ENCODE data around the gene KIR2DL1.
"Not testable (repeated sequence)": the region's sequence is repeated elsewhere in the genome, so short reads cannot be mapped to it uniquely, and the experiment has no call there.

KIR2DL1 gene

DNA sequence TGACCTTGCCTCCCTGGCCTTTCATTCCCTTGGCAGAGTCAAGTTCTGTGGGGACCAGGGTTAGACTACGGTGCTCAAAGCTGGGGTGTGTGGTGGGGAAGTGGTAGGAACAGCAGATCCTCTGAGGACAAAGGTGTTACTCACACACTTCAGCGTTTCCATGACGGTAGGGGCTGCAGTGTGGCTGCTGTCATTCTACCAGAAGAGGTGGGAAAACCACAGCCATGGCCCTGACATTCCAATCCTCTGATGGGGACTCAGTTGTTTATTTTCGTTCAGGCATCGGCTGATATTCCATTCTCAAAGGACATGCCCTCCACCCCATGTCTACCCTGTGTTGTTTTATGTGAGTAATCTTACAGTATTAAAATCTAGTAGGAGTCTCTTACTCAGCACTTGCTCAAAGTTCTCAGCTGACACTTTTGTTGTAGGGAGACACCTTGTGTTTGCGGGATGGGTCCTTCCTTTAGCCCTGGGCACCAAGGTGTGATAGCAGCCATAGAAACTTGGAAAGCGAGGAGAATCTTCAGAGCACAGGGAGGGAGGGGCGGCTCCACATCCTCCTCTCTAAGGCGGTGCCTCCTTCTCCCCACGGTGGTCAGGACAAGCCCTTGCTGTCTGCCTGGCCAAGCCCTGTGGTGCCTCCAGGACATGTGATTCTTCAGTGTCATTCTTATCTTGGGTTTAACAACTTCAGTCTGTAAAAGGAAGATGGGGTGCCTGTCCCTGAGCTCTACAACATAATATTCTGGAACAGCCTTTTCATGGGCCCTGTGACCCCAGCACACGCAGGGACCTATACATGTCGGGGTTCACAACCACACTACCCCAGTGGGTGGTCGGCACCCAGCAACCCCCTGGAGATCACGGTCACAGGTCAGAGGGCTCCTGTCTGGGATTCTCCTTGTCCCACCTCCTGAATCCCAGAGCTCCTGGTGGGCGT lies 1.7 kb downstream of the KIR2DL1 start:
- not testable (repeated sequence) for DNase-seq

DNA sequence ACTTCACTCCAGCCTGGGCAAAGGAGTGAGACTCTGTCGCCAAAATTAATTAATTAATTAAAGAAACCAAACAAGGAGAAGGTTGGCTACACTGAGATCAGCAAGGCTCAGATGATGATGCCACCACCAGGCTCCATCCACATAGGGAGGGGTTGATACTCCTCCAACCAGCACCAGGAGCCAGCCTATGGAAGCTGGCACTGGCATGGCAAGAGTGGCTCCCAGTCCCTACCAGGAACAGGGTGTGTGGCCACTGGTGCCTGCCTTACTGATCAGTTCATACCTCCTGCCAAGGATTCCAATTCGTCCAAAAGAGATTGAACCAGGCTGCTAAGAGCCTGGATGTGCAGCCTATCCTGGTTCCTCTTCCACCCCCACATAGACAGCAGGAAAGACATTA lies 3.1 kb downstream of the KIR2DL1 start:
- DNase-seq: not testable (repeated sequence)

DNA sequence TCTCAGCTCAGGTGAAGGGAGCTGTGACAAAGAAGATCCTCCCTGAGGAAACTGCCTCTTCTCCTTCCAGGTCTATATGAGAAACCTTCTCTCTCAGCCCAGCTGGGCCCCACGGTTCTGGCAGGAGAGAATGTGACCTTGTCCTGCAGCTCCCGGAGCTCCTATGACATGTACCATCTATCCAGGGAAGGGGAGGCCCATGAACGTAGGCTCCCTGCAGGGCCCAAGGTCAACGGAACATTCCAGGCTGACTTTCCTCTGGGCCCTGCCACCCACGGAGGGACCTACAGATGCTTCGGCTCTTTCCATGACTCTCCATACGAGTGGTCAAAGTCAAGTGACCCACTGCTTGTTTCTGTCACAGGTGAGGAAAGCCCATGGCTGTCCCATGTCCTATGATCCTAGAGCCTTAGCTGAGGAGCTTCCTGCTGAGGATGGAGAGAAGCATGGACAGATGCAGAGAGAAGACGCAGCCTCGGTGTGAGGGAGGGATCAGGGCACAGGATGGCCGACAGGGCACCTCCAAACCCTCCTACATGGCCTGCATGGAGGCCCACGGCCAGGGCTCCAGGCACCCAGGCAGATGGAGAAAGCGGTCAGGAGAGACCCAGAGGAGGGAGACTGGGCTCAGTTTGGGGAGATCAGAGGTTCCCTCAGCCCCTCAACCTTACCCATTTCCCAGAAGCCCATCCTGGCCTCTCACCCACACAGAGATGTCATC lies 5.7 kb downstream of the KIR2DL1 start:
- DNase-seq: not testable (repeated sequence)

DNA sequence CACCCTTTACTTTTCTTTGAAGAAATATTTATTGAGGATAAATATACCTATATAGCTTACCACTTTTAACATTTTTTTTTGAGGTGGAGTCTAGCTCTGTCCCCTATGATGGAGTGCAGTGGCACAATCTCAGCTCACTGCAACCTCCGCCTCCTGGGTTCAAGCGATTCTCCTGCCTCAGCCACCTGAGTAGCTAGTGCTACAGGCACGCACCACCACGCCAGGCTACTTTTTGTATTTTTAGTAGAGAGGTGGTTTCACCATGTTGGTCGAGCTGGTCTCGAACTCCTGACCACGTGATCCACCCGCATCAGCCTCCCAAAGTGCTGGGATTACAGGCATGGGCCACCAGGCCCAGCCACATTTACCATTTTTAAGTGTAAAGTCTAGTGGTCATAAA lies 6.2 kb downstream of the KIR2DL1 start:
- not testable (repeated sequence) for DNase-seq

DNA sequence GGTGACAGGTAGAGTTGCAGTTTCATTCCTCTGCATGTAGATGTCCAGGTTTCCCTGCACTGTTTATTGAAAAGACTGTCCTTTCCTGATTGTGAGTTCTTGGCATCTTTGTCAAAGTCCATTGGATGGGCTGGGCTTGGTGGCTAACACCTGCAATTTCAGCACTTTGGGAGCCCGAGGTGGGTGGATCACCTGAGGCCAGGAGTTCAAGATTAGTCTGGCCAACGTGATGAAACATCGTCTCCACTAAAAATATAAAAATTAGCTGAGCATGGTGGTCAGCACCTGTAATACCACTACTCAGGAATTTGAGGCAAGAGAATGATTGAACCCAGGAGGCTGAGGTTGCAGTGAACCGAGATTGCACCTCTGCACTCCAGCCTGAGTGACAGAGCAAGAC lies 8.3 kb downstream of the KIR2DL1 start:
- not testable (repeated sequence) for DNase-seq

DNA sequence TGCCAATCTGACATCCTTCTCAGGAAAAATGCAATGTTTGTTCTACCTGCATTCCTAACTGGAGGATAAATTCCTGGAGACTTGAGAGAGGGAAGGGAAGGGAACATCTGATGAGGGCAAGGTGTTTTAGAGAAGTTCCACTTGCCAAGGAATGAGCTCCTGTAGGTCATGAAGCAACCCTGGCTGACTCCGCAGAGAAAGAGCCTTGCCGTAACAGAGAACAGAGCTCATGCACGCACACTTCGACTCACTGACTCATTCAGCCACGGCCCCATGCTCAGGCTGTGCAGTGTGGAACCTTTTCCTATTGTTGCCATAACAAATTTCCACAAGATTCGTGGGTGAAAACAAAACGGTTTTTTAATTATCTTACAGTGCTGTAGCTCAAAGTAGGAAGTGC lies 9.3 kb downstream of the KIR2DL1 start:
- DNase-seq: not testable (repeated sequence)

DNA sequence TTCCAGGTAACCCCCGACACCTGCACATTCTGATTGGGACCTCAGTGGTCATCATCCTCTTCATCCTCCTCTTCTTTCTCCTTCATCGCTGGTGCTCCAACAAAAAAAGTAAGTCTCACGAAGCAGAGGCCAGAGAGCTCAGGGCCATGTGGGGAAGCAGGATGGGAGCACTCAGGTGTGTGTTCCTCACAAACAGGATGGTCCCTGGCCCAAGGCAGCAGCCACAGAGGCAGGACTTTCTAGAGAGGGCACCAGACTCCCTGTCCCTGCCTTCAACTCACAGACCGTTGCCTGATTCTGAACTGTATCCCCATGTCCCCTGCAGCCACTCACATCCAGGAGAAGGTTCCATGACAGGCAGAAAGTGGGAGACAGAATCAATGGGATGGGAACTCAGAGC lies 13.3 kb downstream of the KIR2DL1 start:
- not testable (repeated sequence) for DNase-seq

DNA sequence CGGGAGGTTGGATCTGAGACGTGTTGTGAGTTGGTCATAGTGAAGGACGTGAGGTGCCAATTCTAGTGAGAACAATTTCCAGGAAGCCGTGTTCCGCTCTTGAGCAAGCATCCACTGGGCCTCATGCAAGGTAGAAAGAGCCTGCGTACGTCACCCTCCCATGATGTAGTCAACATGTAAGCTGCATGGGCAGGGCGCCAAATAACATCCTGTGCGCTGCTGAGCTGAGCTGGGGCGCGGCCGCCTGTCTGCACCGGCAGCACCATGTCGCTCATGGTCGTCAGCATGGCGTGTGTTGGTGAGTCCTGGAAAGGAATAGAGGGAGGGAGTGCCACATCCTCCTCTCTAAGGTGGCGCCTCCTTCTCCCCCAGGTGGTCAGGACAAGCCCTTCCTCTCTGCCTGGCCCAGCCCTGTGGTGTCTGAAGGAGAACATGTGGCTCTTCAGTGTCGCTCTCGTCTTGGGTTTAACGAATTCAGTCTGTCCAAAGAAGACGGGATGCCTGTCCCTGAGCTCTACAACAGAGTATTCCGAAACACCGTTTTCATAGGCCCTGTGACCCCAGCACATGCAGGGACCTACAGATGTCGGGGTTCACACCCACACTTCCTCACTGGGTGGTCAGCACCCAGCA lies 16.6 kb downstream of the KIR2DL1 start:
- DNase-seq: not testable (repeated sequence)

DNA sequence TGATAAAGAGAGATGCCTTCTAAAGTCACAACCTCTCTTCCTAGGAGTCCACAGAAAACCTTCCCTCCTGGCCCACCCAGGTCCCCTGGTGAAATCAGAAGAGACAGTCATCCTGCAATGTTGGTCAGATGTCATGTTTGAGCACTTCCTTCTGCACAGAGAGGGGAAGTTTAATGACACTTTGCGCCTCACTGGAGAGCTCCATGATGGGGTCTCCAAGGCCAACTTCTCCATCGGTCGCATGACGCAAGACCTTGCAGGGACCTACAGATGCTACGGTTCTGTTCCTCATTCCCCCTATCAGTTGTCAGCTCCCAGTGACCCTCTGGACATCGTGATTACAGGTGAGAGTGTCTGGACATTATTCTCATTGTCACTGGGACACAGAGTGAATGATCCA lies 18.6 kb downstream of the KIR2DL1 start:
- not testable (repeated sequence) for DNase-seq

DNA sequence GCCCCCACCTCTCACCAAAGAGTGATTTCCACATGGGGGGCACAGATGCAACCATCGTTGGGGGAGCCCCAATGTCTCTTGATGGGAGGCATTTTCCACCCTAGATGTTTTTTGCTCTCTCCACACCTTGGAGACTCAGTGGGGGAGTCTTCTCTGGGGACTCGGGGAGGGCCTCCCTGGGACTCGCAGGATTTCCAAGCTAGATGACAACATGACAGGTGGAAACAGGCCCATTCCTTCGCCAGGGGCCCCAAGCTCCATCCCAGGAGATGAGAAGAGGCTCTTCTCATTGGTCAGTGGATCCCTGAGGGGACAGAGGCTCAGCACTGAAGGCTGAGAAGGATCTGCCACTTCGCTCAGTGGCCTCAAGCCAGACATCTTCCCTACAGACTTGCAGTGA lies 21.1 kb downstream of the KIR2DL1 start:
- DNase-seq: no peak

DNA sequence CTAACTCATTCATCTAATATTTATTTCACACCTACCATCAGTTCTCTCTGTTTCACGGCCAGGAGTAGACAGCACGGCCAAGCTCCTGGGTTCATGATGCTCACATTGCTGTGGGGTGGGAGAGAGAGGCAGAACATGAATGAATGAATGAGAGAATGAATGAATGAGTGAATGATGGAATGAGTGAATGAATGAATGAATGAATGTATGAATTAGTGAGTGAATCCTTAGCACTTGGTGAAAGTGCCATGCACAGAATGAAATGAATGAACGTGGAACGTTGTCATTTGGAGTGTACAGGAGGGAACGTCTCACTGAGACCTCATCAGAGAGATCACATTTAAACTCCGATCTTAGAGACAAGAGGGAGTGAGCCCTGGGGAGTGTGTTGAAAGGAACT lies 21.9 kb downstream of the KIR2DL1 start:
- no peak for DNase-seq

DNA sequence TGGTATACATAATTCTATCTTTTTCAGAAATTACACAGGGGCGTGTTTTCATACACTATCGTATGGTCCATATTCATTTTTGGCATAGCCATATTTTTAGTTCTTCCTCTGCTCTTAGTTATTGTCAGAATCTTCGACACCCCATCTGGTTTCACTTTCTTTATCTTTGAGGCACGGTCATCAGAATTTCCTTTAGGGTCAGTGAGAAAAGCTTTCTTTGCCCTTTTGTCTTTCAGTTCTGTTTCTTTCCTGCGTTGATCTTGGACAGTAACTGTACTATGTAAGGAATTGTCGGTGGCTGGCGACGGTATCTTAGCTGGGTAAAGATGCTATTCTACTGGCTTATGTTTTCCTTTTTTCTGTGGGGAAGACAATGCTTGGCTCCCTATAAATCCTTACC lies 23.2 kb downstream of the KIR2DL1 start:
- peak in 1 of 5 experiments; percentile 6 for DNase-seq

DNA sequence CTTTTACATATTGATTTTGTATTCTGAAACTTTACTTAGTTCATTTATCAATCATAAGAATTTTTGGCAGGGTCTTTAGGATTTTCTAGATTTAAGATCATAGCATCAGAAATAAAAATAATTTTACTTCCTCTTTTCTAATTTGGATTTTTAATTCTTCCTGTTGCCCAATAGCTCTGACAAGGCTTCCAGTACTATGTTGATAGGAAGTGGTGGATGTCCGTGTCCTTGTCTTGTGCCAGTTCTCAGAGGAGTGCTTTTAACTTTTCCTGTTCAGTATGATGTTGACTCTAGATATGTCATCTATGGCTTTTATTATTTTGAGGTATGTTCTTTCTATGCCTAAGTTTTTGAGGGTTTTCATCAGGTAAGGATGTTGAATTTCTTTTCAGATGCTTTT lies 26.2 kb downstream of the KIR2DL1 start:
- no peak for DNase-seq

DNA sequence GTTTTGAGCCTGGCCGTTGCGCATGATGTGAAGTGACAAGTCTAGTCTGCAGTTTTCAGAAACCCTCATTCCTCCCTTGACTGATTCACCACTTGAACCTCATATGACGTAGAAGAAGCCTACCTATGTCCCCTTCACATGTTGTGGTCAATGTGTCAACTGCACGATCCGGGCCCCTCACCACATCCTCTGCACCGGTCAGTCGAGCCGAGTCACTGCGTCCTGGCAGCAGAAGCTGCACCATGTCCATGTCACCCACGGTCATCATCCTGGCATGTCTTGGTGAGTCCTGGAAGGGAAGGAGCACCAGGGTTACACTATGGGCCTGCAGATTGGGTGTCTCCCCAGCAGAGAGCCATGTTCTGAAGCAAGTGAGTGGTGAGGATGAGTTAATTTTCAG lies 33.8 kb downstream of the KIR2DL1 start, which contains the start of gene KIR2DL4:
Gene KIR2DL4, plus strand, starts transcription at position 201 of the 400 bp plus-strand sequence. Its CDS starts 42 bp downstream, at position 243.
- DNase-seq: no peak

DNA sequence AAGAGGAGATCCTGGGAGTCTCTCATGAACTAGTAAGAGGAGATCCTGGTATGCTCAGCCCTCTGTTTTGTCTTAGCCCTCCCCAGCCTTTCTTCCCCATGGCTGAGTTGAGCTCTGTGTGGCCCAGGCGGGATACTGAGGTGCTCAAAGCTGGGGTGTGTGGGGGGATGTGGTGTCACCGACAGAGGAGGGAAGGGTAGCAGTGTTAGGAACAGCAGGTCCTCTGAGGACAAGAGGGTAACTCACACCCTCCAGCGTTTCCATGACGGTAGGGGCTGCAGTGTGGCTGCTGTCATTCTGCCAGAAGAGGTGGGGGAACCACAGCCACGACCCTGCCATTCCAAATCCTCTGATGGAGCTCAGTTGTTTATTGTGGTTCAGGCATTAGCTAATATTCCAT lies 34.5 kb downstream of the KIR2DL1 start:
- DNase-seq: no peak

DNA sequence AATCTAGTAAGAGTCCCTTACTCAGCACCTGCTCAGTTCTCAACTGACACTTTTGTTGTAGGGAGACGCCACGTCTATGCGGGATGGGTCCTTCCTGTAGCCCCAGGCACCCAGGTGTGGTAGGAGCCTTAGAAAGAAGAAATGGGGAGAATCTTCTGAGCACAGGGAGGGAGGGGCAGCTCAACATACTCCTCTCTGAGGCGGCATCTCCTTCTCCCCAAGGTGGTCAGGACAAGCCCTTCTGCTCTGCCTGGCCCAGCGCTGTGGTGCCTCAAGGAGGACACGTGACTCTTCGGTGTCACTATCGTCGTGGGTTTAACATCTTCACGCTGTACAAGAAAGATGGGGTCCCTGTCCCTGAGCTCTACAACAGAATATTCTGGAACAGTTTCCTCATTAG lies 35.0 kb downstream of the KIR2DL1 start:
- no peak for DNase-seq

DNA sequence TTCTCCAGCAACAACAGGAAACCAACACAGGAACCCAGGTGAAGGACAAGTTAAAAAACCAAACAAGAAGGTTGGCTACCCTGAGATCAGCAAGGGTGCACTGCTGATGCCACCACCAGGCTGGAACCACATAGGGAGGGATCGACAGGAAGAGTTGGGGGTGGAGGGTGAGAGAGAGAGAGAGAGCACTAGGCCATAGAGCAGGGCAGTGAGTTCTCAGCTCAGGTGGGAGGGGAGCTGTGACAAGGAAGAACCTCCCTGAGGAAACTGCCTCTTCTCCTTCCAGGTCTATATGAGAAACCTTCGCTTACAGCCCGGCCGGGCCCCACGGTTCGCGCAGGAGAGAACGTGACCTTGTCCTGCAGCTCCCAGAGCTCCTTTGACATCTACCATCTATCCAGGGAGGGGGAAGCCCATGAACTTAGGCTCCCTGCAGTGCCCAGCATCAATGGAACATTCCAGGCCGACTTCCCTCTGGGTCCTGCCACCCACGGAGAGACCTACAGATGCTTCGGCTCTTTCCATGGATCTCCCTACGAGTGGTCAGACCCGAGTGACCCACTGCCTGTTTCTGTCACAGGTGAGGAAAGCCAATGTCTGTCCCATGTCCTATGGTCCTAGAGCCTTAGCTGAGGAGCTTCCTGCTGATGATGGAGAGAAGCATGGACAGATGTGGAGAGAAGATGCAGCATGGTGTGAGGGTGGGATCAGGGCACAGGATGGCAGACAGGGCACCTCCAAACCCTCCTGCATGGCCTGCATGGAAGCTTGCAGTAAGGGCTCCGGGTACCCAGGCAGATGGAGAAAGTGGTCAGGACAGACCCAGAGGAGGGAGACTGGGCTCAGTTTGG lies 36.3 kb downstream of the KIR2DL1 start:
- DNase-seq: no peak

DNA sequence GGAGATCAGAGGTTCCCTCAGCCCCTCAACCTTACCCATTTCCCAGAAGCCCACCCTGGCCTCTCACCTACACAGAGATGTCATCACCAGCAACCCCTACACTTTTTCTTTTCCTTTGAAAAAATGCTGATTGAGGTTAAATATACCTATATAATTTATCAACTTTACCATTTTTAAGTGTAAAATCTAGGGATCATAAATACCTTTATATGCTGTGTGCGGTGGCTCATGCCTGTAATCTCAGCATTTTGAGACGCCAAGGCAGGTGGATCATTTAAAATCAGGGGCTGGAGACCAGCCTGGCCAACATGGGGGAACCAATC lies 36.9 kb downstream of the KIR2DL1 start:
- DNase-seq: no peak

DNA sequence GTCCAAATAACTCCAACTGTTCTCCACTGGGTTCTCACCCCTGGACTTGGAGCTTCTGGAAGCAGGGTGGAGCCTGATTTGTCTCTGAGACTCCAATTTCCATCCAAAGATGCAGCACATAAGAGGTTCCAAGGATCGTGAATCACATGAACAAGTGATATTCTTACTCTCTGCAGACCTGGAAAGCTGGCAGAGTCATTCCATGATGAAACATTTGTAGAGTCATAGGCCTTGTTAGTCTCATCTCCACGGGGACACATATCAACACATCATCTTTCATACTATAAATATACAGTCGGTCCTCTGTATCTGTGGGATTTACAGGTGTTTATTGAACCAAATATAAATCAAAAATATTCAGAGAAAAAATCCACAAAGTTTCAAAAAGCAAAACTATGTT lies 45.0 kb downstream of the KIR2DL1 start:
- DNase-seq: not testable (repeated sequence)

DNA sequence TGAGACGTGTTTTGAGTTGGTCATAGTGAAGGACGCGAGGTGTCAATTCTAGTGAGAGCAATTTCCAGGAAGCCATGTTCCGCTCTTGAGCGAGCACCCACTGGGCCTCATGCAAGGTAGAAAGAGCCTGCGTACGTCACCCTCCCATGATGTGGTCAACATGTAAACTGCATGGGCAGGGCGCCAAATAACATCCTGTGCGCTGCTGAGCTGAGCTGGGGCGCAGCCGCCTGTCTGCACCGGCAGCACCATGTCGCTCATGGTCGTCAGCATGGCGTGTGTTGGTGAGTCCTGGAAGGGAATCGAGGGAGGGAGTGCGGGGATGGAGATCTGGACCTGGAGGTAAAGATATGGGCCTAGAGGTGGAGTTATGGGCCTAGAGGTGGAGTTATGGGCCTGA lies 46.7 kb downstream of the KIR2DL1 start, which contains the start of gene KIR3DL1:
Gene KIR3DL1, plus strand, starts transcription at position 218 of the 400 bp plus-strand sequence.
- not testable (repeated sequence) for DNase-seq

DNA sequence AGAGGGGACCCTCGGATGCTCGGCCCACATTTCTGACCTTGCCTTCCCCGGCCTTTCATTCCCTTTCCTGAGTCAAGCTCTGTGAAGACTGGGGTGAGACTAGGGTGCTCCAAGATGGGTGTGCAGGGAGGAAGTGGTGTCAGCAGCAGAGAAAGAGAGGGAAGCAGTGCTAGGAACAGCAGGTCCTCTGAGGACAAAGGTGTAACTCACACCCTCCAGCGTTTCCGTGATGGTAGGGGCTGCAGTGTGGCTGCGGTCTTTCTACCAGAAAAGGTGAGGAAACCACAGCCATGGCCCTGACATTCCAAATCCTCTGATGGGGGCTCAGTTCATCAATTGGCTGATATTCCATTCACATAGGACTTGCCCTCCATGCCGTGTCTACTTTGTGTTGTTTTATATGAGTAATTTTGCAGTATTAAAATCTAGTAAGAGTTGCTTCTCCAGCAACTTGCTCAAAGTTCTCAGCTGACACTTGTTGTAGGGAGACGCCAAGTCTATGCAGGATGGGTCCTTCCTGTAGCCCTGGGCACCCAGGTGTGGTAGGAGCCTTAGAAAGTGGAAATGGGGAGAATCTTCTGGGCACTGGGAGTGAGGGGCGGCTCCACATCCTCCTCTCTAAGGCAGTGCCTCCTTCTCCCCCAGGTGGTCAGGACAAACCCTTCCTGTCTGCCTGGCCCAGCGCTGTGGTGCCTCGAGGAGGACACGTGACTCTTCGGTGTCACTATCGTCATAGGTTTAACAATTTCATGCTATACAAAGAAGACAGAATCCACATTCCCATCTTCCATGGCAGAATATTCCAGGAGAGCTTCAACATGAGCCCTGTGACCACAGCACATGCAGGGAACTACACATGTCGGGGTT lies 48.3 kb downstream of the KIR2DL1 start:
- no peak for DNase-seq
